Mesothelial cell of epicardium (in vitro differentiated cells): ENCODE results near the gene CYP51A1. TPM values are rescaled to one million over a fixed set of nuclear protein-coding genes. Genes with fewer than 3 reads are reported as not detected.

Experiments
- DNase-seq, 2 experiments: peaks; one replicate each; pipeline ENCODE4 v3.0.0; 2021; ENCODE audit warnings: low spot score in 2 of 2; ENCODE audit not compliant: unreplicated experiment in 2 of 2
- H3K27ac Mint-ChIP-seq: 2 replicates; pipeline ENCODE4 v1.8.0; 2021; ENCODE audit warnings: mixed read lengths
- H3K27me3 Mint-ChIP-seq: 2 replicates; pipeline ENCODE4 v1.8.0; 2021; ENCODE audit warnings: low read depth, mixed read lengths
- H3K36me3 Mint-ChIP-seq: 2 replicates; pipeline ENCODE4 v1.8.0; 2021; ENCODE audit warnings: mixed read lengths
- H3K4me1 Mint-ChIP-seq: 2 replicates; pipeline ENCODE4 v1.8.0; 2021; ENCODE audit warnings: mixed read lengths
- H3K4me3 Mint-ChIP-seq: 2 replicates; pipeline ENCODE4 v1.8.0; 2021; ENCODE audit warnings: mild to moderate bottlenecking, moderate library complexity, mixed read lengths
- H3K9me3 Mint-ChIP-seq: 2 replicates; pipeline ENCODE4 v1.8.0; 2021; ENCODE audit warnings: mixed read lengths
- CTCF ChIP-seq: fragments of 200-600 bp; sonication (generic); IDR thresholded peaks from one replicate; pipeline ENCODE4 v1.5.0; 2021; ENCODE audit warnings: antibody characterized with exemption; ENCODE audit not compliant: unreplicated experiment
- total RNA-seq: library from RNA; stranded (reverse); gene quantifications from 3 replicates; pipeline ENCODE4 v1.2.1, GENCODE V29; 2021

CYP51A1 gene
- total RNA-seq, 1 donor from 2014 or later, result 47.3 TPM

GRCh38 chr7:92141161-92141560 lies 6.9 kb upstream of the CYP51A1 start:
- Mint-ChIP-seq H3K4me1 (peaks cover 10% of the 10 kb centered on the region), H3K4me3 (no peak overlapping the region), H3K27me3 (no peaks in the 10 kb centered on the region), H3K36me3 (no peaks in the 10 kb centered on the region), H3K27ac (no peak overlapping the region), H3K9me3 (peaks cover 8% of the 10 kb centered on the region)
- no peak for TF ChIP-seq CTCF
- DNase-seq, result no peak

- H3K27ac Mint-ChIP-seq, result peak overlapping the region; percentile 94
- H3K4me3 Mint-ChIP-seq, result no peak overlapping the region
- peak in 1 of 2 experiments; percentile 61 for DNase-seq
- TF ChIP-seq CTCF, result no peak
- H3K36me3 Mint-ChIP-seq, result no peaks in the 10 kb centered on the region
- H3K4me1 Mint-ChIP-seq, result peaks cover 29% of the 10 kb centered on the region
- peaks cover 4% of the 10 kb centered on the region for H3K9me3 Mint-ChIP-seq
- no peaks in the 10 kb centered on the region for H3K27me3 Mint-ChIP-seq
Measured at GRCh38 chr7:92137557-92137956, 3.3 kb upstream of the CYP51A1 start.

GRCh38 chr7:92135052-92135889 lies 994 bp upstream of the CYP51A1 start:
- no peaks in the 10 kb centered on the region for H3K27me3 Mint-ChIP-seq
- H3K27ac Mint-ChIP-seq, result peak overlapping the region; percentile 100
- peak overlapping the region; percentile 97 for H3K4me3 Mint-ChIP-seq
- peaks cover 48% of the 10 kb centered on the region for H3K4me1 Mint-ChIP-seq
- no peaks in the 10 kb centered on the region for H3K36me3 Mint-ChIP-seq
- H3K9me3 Mint-ChIP-seq, result no peaks in the 10 kb centered on the region
- TF ChIP-seq CTCF, result no peak
- peak; percentile 42 to 52 for DNase-seq

- Mint-ChIP-seq H3K27ac (peak overlapping the region; percentile 100), H3K36me3 (peaks cover 5% of the 10 kb centered on the region), H3K27me3 (no peaks in the 10 kb centered on the region), H3K4me1 (peaks cover 48% of the 10 kb centered on the region), H3K9me3 (no peaks in the 10 kb centered on the region), H3K4me3 (peak overlapping the region; percentile 97)
- TF ChIP-seq CTCF, result peak; percentile 87
- DNase-seq, result peak; percentile 61 to 87
Measured at GRCh38 chr7:92133737-92134270, 473 bp downstream of the CYP51A1 start.

- H3K27ac Mint-ChIP-seq, result peak overlapping the region; percentile 100
- no peak for DNase-seq
- TF ChIP-seq CTCF, result no peak
- H3K9me3 Mint-ChIP-seq, result no peaks in the 10 kb centered on the region
- peaks cover 48% of the 10 kb centered on the region for H3K4me1 Mint-ChIP-seq
- H3K36me3 Mint-ChIP-seq, result peaks cover 7% of the 10 kb centered on the region
- no peaks in the 10 kb centered on the region for H3K27me3 Mint-ChIP-seq
- H3K4me3 Mint-ChIP-seq, result peak overlapping the region; percentile 97
Measured at GRCh38 chr7:92133133-92133736, 1.0 kb downstream of the CYP51A1 start.
